Endothelial cell of umbilical vein (primary cell): Measurements from ENCODE around the gene SLC9A9. TPM values are rescaled to one million over a fixed set of nuclear protein-coding genes. Genes with fewer than 3 reads are reported as not detected.

Experiments
- BruUV-seq: library from RNA; stranded (reverse); fragments of 400-500 nt; replicated peaks from 2 replicates; lab custom pipeline; 2021; lab: Mats Ljungman, UMichigan
- CTCF ChIA-PET: fragments of 300-600, 350-600 bp; sonication (Branson Sonifier 250); formaldehyde crosslinking; loops from one replicate; lab custom pipeline; 2021; ENCODE audit warnings: antibody characterized with exemption, inconsistent platforms; lab: Charles Lee
- POLR2A ChIA-PET: fragments of 300-600, 350-600 bp; sonication (Branson Sonifier 250); formaldehyde crosslinking; loops from one replicate; lab custom pipeline; 2021; ENCODE audit warnings: antibody characterized with exemption, inconsistent platforms; lab: Charles Lee
- DNase-seq: peaks from one replicate; pipeline ENCODE4 v3.0.0-alpha.2; 2011; ENCODE audit warnings: low read depth, low spot score
- FAIRE-seq: peaks from 2 replicates; lab custom pipeline; 2011; peaks lifted over from hg19 to GRCh38; lab: Jason Lieb, UNC
- H2AFZ ChIP-seq: 2 replicates; pipeline ENCODE4 v1.6.0; 2012; ENCODE audit warnings: low read depth, low read length, control low read depth, inconsistent platforms
- H3K27ac ChIP-seq: 2 replicates; pipeline ENCODE4 v1.5.1; 2011; ENCODE audit warnings: low read depth, mild to moderate bottlenecking, control low read depth, low read length, moderate library complexity; ENCODE audit not compliant: insufficient read depth
- H3K27me3 ChIP-seq, 2 experiments: 2 replicates each; pipeline versions ENCODE4 v1.6.0 to v1.6.1; 2011; ENCODE audit warnings: low read length in 2 of 2, mixed read lengths in 1 of 2; ENCODE audit not compliant: control insufficient read depth in 2 of 2, insufficient read depth in 2 of 2
- H3K36me3 ChIP-seq, 2 experiments: 2 replicates in 1 of 2; 3 replicates in 1 of 2; pipeline ENCODE4 v1.5.1; 2011; ENCODE audit warnings: low read length in 2 of 2, mild to moderate bottlenecking in 1 of 2, moderate library complexity in 1 of 2; ENCODE audit not compliant: control insufficient read depth in 2 of 2, insufficient read depth in 2 of 2; ENCODE audit errors: extremely low read depth in 1 of 2
- H3K4me1 ChIP-seq: 3 replicates; pipeline ENCODE4 v1.5.1; 2011; ENCODE audit warnings: mild to moderate bottlenecking, low read length; ENCODE audit not compliant: control insufficient read depth, insufficient read depth; ENCODE audit errors: extremely low read depth
- H3K4me2 ChIP-seq: 2 replicates; pipeline ENCODE4 v1.6.1; 2011; ENCODE audit warnings: low read length, control low read depth, mixed read lengths; ENCODE audit not compliant: insufficient read depth
- H3K4me3 ChIP-seq, 3 experiments: fragments of 200-600 bp in 1 of 3; sonication (generic), shearing (Covaris generic) in 1 of 3; replicated peaks in 1 of 3; 2 replicates each; pipeline ENCODE4 v1.5.1; 2011 to 2016; ENCODE audit warnings: control low read depth in 3 of 3, low read length in 3 of 3, mild to moderate bottlenecking in 2 of 3, inconsistent platforms in 1 of 3, low read depth in 1 of 3, moderate library complexity in 1 of 3; ENCODE audit not compliant: insufficient read depth in 1 of 3
- H3K79me2 ChIP-seq: 2 replicates; pipeline ENCODE4 v1.6.0; 2012; ENCODE audit warnings: low read length, inconsistent platforms; ENCODE audit not compliant: control insufficient read depth, insufficient read depth
- H3K9ac ChIP-seq: replicated peaks from 2 replicates; pipeline ENCODE3; 2011; ENCODE audit warnings: low read length, control low read depth; ENCODE audit not compliant: insufficient read depth; ENCODE audit errors: extremely low read depth
- H3K9me1 ChIP-seq: replicated peaks from 3 replicates; pipeline ENCODE4 v1.6.0; 2011; ENCODE audit warnings: mild to moderate bottlenecking, low read length; ENCODE audit not compliant: control insufficient read depth, insufficient read depth; ENCODE audit errors: extremely low read depth
- H3K9me3 ChIP-seq: replicated peaks from 2 replicates; pipeline ENCODE4 v1.5.1; 2012; ENCODE audit warnings: low read length, inconsistent platforms; ENCODE audit not compliant: control insufficient read depth, insufficient read depth
- H4K20me1 ChIP-seq: replicated peaks from 2 replicates; pipeline ENCODE3; 2011; ENCODE audit warnings: mild to moderate bottlenecking, low read length; ENCODE audit not compliant: control insufficient read depth, insufficient read depth; ENCODE audit errors: extremely low read depth
- EZH2 ChIP-seq: IDR thresholded peaks from 2 replicates; pipeline ENCODE4 v1.6.1; 2012; ENCODE audit warnings: borderline replicate concordance, low read depth, mild to moderate bottlenecking, moderate library complexity, low read length, inconsistent platforms; ENCODE audit not compliant: severe bottlenecking
- FOS ChIP-seq: IDR thresholded peaks from 2 replicates; pipeline ENCODE4 v1.6.1; 2011; ENCODE audit warnings: mild to moderate bottlenecking, low read length, moderate library complexity, borderline replicate concordance; ENCODE audit not compliant: insufficient read depth
- GATA2 ChIP-seq: IDR thresholded peaks from 2 replicates; pipeline ENCODE4 v1.7.0; 2011; ENCODE audit warnings: low read depth, mild to moderate bottlenecking, moderate library complexity, mixed read lengths, low read length; ENCODE audit not compliant: insufficient read length, insufficient read depth
- JUN ChIP-seq: IDR thresholded peaks from 2 replicates; pipeline ENCODE4 v1.6.1; 2011; ENCODE audit warnings: borderline replicate concordance, low read depth; ENCODE audit not compliant: insufficient read length, insufficient read depth
- MYC ChIP-seq: IDR thresholded peaks from one replicate; pipeline ENCODE4 v1.6.1; 2011; ENCODE audit warnings: mild to moderate bottlenecking, low read depth, low read length
- POLR2A ChIP-seq: IDR thresholded peaks from 2 replicates; pipeline ENCODE4 v1.6.1; 2012; ENCODE audit warnings: low read depth, mild to moderate bottlenecking, control low read depth, low read length
- POLR2AphosphoS5 ChIP-seq: IDR thresholded peaks from 2 replicates; pipeline ENCODE4 v1.6.1; 2012; ENCODE audit warnings: low read depth, mild to moderate bottlenecking, control low read depth, low read length, moderate library complexity; ENCODE audit not compliant: insufficient read depth
- dilution Hi-C: fragments of 300-500 bp; cut with MboI; formaldehyde crosslinking; loops from one replicate; pipeline ENCODE4 v1.15.0; 2019; ENCODE audit warnings: low sequenced_read_pairs; ENCODE audit not compliant: extremely low pct_ligation_motif_present
- intact Hi-C: fragments of 100-400 bp; cut with micrococcal nuclease; formaldehyde crosslinking; loops from one replicate; pipeline ENCODE4 v1.10.0; 2022
- polyA plus RNA-seq, 4 experiments: library from polyadenylated mRNA; depleted of rRNA in 3 of 4; stranded (reverse) in 3 of 4; unstranded in 1 of 4; fragments of >200 nt; gene quantifications; 2 replicates each; pipeline versions ENCODE4 v1.2.1 to v1.2.3, GENCODE V29; 2011 to 2012; ENCODE audit warnings: missing spikeins in 1 of 4
- total RNA-seq: library from RNA; stranded (reverse); gene quantifications from 2 replicates; pipeline ENCODE4 v1.2.3, GENCODE V29; 2021
- TF ChIP-seq, protein P1 (sequence below): IDR thresholded peaks from 2 replicates; pipeline ENCODE4 v1.6.1; 2011; ENCODE audit not compliant: insufficient read depth, insufficient read length
- TF ChIP-seq, protein P2 (sequence below), 2 donors: IDR thresholded peaks; 1 replicate in 1 of 2; 2 replicates in 1 of 2; pipeline ENCODE4 v1.5.1; 2011; ENCODE audit warnings: low read length in 2 of 2, mild to moderate bottlenecking in 2 of 2, moderate library complexity in 2 of 2, control low read depth in 1 of 2, inconsistent platforms in 1 of 2, low read depth in 1 of 2; ENCODE audit not compliant: insufficient read depth in 1 of 2; ENCODE audit errors: extremely low read depth in 1 of 2

SLC9A9 gene
- total and polyA plus RNA-seq, 2 donors (not counting 3 experiments of a cell fraction or from before 2014, with no cell fraction given), result 1.5 to 1.8 TPM

DNA sequence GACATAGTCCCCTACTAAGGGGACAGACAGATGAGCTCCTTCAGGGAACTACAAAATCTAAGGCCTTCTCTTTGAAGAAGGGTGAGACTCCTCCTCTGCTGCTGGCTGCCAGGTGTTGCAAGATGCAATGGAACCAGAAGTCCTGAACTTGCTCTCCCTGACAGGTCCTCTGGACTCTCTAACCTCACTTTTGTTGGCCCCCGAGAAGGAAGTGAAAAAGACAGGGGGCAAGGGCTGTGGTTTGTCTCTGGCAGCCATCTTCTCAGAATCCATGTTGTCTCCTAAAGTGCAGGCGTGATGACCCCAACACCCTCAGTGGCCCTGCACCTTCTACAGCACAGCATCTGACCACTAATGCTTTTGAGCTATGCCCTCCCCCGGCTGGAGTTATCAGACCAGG is 436.2 kb downstream of the SLC9A9 start:
- no peak overlapping the region for H3K4me2 ChIP-seq
- no peaks in the 10 kb centered on the region for H3K79me2 ChIP-seq
- no peak overlapping the region for H3K4me3 ChIP-seq
- BruUV-seq, result no TSS peak
- intact Hi-C loops, result no loop called here
- H4K20me1 ChIP-seq, result no peaks in the 10 kb centered on the region
- H3K9ac ChIP-seq, result no peak overlapping the region
- no peaks in the 10 kb centered on the region for H3K4me1 ChIP-seq
- H2AFZ ChIP-seq, result no peak overlapping the region
- ChIA-PET CTCF (interaction anchor here (1.4 kb wide), 1 partner anchor 21 kb away, joined by 5 read pairs; no protein-coding TSS in a partner anchor), POLR2A (no interaction called here)
- dilution Hi-C loops, result no loop called here
- no peaks in the 10 kb centered on the region for H3K9me1 ChIP-seq
- no peaks in the 10 kb centered on the region for H3K9me3 ChIP-seq
- H3K27me3 ChIP-seq, result no peaks in the 10 kb centered on the region
- FAIRE-seq (no peak), DNase-seq (no peak)
- H3K36me3 ChIP-seq, result no peaks in the 10 kb centered on the region
- no peak for TF ChIP-seq FOS
- no peak for TF ChIP-seq POLR2A
- TF ChIP-seq MYC, result no peak
- TF ChIP-seq, protein P1, sequence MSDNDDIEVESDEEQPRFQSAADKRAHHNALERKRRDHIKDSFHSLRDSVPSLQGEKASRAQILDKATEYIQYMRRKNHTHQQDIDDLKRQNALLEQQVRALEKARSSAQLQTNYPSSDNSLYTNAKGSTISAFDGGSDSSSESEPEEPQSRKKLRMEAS, result no peak
- TF ChIP-seq POLR2AphosphoS5, result no peak
- TF ChIP-seq GATA2, result no peak
- TF ChIP-seq, protein P2, sequence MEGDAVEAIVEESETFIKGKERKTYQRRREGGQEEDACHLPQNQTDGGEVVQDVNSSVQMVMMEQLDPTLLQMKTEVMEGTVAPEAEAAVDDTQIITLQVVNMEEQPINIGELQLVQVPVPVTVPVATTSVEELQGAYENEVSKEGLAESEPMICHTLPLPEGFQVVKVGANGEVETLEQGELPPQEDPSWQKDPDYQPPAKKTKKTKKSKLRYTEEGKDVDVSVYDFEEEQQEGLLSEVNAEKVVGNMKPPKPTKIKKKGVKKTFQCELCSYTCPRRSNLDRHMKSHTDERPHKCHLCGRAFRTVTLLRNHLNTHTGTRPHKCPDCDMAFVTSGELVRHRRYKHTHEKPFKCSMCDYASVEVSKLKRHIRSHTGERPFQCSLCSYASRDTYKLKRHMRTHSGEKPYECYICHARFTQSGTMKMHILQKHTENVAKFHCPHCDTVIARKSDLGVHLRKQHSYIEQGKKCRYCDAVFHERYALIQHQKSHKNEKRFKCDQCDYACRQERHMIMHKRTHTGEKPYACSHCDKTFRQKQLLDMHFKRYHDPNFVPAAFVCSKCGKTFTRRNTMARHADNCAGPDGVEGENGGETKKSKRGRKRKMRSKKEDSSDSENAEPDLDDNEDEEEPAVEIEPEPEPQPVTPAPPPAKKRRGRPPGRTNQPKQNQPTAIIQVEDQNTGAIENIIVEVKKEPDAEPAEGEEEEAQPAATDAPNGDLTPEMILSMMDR (IDR thresholded peaks at IDR 0.05; ENCODE audit: extremely low read depth in 1 of 2, insufficient read depth in 1 of 2, low read depth in 1 of 2, low read length in 2 of 2), result no peak
- no peak for TF ChIP-seq EZH2
- TF ChIP-seq JUN, result no peak
- no peak overlapping the region for H3K27ac ChIP-seq
